HG03060 (cell line): ENCODE results near the gene DVL1.
"Not testable (repeated sequence)": the region's sequence is repeated elsewhere in the genome, so short reads cannot be mapped to it uniquely, and the experiment has no call there.

Experiments used
- ATAC-seq: cut with Tn5 transposase; IDR thresholded peaks from one replicate; pipeline ENCODE4 v1.9.1; 2021; ENCODE audit warnings: low read depth, moderate number of reproducible peaks; ENCODE audit not compliant: unreplicated experiment

Gene DVL1

DNA sequence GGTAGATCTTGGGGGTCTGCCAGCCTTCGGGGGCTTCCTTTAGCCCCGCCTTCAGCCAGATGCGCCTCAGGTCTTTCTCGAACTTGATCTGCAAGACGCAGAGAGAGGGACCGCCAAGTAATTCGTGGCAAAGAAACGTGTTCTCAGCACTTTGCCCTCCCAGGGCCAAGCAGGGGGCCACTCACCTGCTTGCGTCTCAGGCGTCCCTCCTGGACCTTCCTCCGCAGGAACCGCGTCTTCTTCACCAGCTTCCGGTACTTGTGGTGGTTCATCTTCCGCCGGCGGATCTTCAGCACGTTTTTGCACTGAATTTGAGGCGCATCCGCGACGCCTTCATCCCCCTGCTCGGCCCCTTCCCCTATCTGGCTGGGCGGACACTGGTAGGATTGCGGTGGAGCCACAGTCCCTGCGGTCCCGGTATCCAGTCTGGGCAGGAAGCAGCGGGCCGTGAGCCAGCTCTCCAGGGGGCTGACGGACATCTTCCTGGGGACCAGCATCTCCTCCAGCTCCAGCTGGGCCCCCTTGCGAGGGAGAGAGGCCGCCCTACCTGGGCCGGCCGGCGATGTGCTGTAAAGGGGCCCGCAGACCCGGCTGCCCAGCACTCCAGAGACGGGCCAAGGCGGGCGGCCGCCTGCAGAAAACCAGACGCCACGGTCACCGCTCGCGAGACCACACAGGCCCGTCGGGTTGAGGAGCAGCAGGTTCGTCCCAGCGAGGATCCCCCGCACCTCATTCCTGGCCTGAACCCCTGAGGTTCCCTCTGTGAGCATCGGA, 24.8 kb upstream of the DVL1 start:
- ATAC-seq = no peak

- ATAC-seq = no peak
These were observed 24.0 kb upstream of the DVL1 start for GRCh38 chr1:1373051-1373814.

DNA sequence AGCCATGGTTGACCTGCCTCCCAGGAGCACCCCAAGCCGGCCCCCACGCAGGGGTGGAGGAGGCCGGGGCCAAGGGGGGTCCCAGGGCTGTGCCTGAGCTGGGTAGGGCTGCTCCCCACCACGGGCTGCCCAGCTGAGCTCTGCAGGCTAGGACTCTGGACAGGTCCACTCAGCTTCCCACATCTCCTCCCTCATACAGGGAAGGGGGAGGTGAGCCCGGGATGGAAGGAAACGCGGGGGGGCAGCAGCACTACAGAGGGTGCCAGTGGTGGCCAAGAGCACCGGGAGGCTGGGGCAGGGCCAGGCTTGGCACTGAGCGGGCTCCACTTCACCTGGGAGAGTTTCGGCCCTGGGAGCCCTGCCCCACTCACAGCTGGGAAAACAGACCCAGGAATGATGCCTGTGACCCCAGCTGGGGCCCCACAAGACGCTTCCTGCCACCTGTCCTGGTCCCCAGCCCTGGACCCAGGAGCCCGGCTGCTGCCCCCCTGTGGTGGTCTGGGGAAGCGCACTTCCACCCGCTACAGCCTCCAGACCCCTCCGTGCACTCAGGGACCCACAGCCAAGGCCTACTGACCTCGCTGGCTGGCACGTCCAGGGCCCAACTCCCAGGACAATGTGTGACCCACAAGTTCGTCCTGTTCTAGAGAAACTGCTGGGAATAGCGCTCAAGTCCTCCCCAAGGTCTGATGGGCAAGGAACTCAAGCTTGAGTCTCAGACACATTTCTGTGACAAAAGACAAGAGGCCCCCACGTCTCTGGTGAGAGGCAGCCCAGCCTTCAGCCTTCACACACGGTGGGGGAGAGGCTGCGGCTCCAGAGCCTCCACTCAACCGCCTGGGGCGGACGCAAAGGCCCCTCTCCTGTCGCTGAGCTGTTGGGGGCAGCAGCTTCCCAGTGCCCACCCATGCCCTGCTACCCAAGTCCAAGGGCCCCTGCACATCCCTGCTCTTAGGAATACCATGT, 22.8 kb upstream of the DVL1 start:
- ATAC-seq = no peak

DNA sequence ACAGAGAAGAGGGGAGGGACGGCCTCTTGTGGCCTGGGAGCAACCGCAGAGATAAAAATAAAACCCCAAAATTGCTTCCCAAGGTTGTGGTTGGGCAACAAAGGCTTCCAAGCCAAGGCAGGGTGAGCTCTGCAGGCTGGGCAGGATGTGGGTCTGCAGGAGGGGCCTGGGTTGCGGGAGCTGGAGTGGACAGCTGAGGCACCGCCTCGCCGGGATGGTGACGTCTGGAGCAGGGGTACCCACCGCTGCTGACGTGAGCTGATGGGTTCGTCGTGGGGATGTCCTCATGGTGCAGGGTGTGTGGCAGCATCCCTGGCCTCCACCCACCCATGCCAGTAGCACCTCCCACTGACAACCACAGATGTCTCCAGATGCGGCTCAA, 22.1 kb upstream of the DVL1 start:
- no peak for ATAC-seq

GRCh38 chr1:1370771-1371300, 21.6 kb upstream of the DVL1 start:
- ATAC-seq = no peak

- not testable (repeated sequence) for ATAC-seq
These were observed 20.9 kb upstream of the DVL1 start for GRCh38 chr1:1370094-1370493.

DNA sequence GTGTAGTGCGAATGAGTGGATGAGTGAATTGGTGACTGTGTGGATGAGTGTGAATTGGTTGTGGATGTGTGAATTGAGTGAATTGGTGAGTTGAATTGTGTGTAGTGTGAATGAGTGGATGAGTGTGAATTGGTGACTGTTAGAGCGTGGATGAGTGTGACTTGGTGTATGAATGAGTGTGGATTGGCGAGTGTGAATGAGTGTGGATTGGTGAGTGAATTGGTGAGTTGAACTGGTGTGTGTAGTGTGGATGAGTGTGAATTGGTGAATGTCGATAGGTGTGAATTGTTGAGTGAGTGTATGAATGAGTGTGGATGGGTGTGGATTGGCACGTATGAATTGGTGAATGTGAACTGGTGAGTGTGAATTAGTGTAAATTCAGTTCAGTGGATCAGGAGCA, 18.1 kb upstream of the DVL1 start:
- ATAC-seq = no peak

GRCh38 chr1:1366699-1367066, 17.5 kb upstream of the DVL1 start:
- no peak for ATAC-seq

- no peak for ATAC-seq
These were observed 16.9 kb upstream of the DVL1 start for GRCh38 chr1:1365875-1366698.

DNA sequence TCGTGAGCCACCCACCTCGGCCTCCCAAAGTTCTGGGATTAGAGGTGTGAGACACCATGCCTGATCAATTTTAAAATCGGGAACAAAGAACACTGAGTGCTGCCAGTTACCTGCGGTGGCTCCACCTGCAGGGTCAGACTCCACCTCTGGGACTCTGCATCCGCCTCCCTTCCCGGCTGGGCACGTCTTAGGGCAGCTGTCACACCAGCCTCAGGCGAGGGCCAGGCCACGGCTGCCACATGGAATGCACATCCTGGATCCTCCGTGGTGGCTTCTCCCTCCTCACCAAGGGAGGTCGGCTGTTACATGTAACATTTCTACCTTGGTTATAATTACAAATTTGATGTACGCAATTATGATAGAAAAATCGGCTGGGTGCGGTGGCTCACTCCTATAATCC, 15.0 kb upstream of the DVL1 start:
- no peak for ATAC-seq

DNA sequence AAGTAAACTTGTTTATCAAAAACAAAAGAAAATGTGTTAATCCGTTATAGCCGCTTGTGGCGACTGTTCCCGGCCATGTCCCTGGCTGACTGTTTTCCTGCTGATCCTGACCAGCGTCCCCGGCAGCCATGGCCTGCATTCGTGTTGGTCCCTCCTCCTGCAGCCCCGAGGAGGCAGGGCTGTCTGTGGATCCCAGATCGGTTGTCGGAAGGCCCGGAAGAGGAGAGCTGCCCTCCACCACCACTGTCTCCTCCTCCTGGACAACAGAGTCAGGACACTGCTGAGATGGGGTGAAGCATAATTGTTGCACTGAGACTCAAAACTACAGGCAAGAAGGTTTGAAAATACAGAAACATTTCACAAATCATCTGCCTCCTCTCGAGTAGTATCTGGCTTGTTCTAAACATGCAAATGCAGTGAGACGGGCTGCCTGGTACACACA, 12.8 kb upstream of the DVL1 start:
- no peak for ATAC-seq

- no peak for ATAC-seq
These were observed 12.2 kb upstream of the DVL1 start for GRCh38 chr1:1361233-1361981.

DNA sequence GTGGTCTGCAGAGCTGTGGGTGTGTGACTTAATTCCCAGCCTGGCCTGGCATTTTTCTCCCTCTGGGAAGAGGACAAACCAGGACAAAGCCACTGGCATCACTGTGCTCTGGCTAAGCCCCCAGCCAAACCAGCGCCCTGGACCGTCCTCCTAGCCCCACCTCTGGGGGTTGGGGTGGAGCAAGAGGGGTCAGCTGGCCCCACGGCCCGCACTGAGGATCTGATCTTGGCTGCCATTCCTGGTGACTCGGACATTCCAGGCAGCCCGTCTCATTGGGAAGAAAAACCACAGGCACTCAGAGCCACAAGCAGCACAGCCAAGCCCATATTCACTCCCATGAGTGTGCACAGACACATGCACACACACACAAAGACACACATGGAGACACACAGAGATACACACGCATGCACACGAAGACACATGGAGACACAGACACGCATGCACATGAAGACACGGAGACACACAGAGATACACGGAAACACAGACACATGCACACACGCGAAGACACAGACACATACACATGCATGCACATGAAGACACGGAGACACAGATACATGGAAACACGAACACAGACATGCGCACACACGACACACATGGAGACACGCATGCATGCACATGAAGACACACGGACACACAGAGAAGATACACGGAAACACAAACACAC, 11.4 kb upstream of the DVL1 start:
- ATAC-seq = no peak

DNA sequence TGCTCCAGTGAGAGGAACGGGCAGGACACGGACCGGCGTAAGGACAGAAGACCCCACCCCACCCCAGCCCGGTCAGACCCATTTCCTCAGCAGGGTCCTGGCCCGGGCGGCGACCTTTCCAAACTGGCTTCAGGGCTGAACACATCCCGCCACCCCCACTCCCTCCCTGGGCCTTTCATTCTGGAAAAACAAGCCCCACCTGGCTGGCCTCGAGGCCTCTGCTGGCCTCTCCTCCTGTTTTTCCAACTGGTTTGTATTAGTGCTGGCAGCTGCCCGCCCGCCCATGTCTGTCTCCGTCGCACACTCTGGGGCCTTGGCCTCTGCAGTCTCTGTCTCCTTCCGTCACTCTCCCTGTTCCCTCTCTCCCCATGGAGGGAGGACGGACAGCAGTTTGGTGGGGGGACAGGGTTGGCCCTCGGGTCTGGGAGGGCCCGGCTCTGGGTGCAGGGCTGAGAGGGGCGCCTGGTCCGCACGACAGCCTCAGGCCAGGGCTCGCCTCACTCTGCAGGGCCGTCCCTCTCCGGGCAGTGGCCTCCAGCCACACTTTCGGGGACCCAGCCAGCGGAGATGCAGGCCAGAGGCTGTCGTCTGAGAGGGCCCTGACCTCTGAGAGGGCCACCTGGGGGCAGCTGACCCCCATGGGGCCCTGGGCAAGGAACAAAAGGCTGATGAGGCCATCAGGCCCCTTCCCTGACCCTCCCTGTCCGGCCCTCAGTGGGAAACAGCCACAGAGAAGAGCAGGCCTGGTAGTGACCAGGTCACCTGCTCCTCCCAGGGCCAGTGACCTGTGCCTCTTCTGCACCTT, 10.6 kb upstream of the DVL1 start:
- no peak for ATAC-seq

DNA sequence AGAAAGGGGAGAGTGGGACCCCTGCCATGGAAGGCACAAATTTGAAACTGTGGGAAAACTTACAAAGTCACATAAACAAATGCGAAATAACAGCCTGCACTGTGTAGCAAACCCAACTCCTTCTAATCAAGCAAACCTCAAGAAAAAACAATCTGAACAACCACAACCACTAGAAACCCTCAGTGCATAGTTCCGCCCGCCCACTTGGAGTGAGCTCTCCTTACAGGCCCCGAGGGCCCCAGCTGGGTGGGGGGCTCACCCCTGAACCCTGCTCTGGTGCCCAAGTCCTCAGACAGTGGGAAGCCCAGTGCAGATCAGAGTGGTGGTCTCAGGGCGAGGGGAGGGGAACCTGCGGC, 10.1 kb upstream of the DVL1 start:
- ATAC-seq = no peak

- ATAC-seq = no peak
These were observed 9.4 kb upstream of the DVL1 start, which contains the start of gene MXRA8 for GRCh38 chr1:1358433-1359271. TSS of gene MXRA8 (minus strand) at chr1:1358555. CDS start at chr1:1358504, 51 bp downstream.

DNA sequence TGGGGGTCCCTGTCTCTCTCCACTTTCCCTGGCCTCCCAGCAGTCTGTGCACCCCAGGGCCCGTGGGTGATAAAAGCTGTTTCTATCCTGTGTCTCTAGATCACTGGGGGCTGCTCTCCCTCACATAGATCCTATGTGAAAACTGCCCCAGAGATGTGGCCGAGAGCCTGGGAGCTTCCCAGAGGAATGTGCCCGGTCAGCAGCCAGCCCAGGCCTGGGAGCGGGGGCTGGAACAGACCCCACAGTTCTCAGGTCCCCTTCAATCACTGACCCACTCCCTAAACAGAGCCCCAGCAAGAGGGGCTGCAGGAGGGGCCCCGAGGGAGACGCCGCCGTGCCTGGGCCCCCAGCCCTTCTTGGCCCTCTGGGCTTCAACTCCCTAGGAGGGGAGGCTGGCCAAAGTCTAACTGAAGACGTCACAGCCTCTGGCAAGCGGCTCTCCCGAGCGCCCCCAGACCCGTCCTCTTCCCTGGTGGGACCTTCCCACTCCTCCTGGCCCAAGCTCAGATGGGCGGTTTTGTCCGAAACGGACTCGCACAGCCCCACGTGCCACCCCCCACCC, 8.7 kb upstream of the DVL1 start:
- no peak for ATAC-seq
